Endothelial cell of umbilical vein (primary cell): ENCODE data around the gene SLC6A6. TPM values are rescaled to one million over a fixed set of nuclear protein-coding genes. Genes with fewer than 3 reads are reported as not detected.

Source experiments
- BruUV-seq: library from RNA; stranded (reverse); fragments of 400-500 nt; replicated peaks from 2 replicates; lab custom pipeline; 2021; lab: Mats Ljungman, UMichigan
- CTCF ChIA-PET: fragments of 300-600, 350-600 bp; sonication (Branson Sonifier 250); formaldehyde crosslinking; loops from one replicate; lab custom pipeline; 2021; ENCODE audit warnings: antibody characterized with exemption, inconsistent platforms; lab: Charles Lee
- POLR2A ChIA-PET: fragments of 300-600, 350-600 bp; sonication (Branson Sonifier 250); formaldehyde crosslinking; loops from one replicate; lab custom pipeline; 2021; ENCODE audit warnings: antibody characterized with exemption, inconsistent platforms; lab: Charles Lee
- DNase-seq: peaks from one replicate; pipeline ENCODE4 v3.0.0-alpha.2; 2011; ENCODE audit warnings: low read depth, low spot score
- FAIRE-seq: peaks from 2 replicates; lab custom pipeline; 2011; peaks lifted over from hg19 to GRCh38; lab: Jason Lieb, UNC
- H2AFZ ChIP-seq: 2 replicates; pipeline ENCODE4 v1.6.0; 2012; ENCODE audit warnings: low read depth, low read length, control low read depth, inconsistent platforms
- H3K27ac ChIP-seq: 2 replicates; pipeline ENCODE4 v1.5.1; 2011; ENCODE audit warnings: low read depth, mild to moderate bottlenecking, control low read depth, low read length, moderate library complexity; ENCODE audit not compliant: insufficient read depth
- H3K27me3 ChIP-seq, 2 experiments: 2 replicates each; pipeline versions ENCODE4 v1.6.0 to v1.6.1; 2011; ENCODE audit warnings: low read length in 2 of 2, mixed read lengths in 1 of 2; ENCODE audit not compliant: control insufficient read depth in 2 of 2, insufficient read depth in 2 of 2
- H3K36me3 ChIP-seq, 2 experiments: 2 replicates in 1 of 2; 3 replicates in 1 of 2; pipeline ENCODE4 v1.5.1; 2011; ENCODE audit warnings: low read length in 2 of 2, mild to moderate bottlenecking in 1 of 2, moderate library complexity in 1 of 2; ENCODE audit not compliant: control insufficient read depth in 2 of 2, insufficient read depth in 2 of 2; ENCODE audit errors: extremely low read depth in 1 of 2
- H3K4me1 ChIP-seq: 3 replicates; pipeline ENCODE4 v1.5.1; 2011; ENCODE audit warnings: mild to moderate bottlenecking, low read length; ENCODE audit not compliant: control insufficient read depth, insufficient read depth; ENCODE audit errors: extremely low read depth
- H3K4me2 ChIP-seq: 2 replicates; pipeline ENCODE4 v1.6.1; 2011; ENCODE audit warnings: low read length, control low read depth, mixed read lengths; ENCODE audit not compliant: insufficient read depth
- H3K4me3 ChIP-seq, 3 experiments: fragments of 200-600 bp in 1 of 3; sonication (generic), shearing (Covaris generic) in 1 of 3; replicated peaks in 1 of 3; 2 replicates each; pipeline ENCODE4 v1.5.1; 2011 to 2016; ENCODE audit warnings: control low read depth in 3 of 3, low read length in 3 of 3, mild to moderate bottlenecking in 2 of 3, inconsistent platforms in 1 of 3, low read depth in 1 of 3, moderate library complexity in 1 of 3; ENCODE audit not compliant: insufficient read depth in 1 of 3
- H3K79me2 ChIP-seq: 2 replicates; pipeline ENCODE4 v1.6.0; 2012; ENCODE audit warnings: low read length, inconsistent platforms; ENCODE audit not compliant: control insufficient read depth, insufficient read depth
- H3K9ac ChIP-seq: replicated peaks from 2 replicates; pipeline ENCODE3; 2011; ENCODE audit warnings: low read length, control low read depth; ENCODE audit not compliant: insufficient read depth; ENCODE audit errors: extremely low read depth
- H3K9me1 ChIP-seq: replicated peaks from 3 replicates; pipeline ENCODE4 v1.6.0; 2011; ENCODE audit warnings: mild to moderate bottlenecking, low read length; ENCODE audit not compliant: control insufficient read depth, insufficient read depth; ENCODE audit errors: extremely low read depth
- H3K9me3 ChIP-seq: replicated peaks from 2 replicates; pipeline ENCODE4 v1.5.1; 2012; ENCODE audit warnings: low read length, inconsistent platforms; ENCODE audit not compliant: control insufficient read depth, insufficient read depth
- H4K20me1 ChIP-seq: replicated peaks from 2 replicates; pipeline ENCODE3; 2011; ENCODE audit warnings: mild to moderate bottlenecking, low read length; ENCODE audit not compliant: control insufficient read depth, insufficient read depth; ENCODE audit errors: extremely low read depth
- CTCF ChIP-seq, 2 donors: IDR thresholded peaks; 1 replicate in 1 of 2; 2 replicates in 1 of 2; pipeline ENCODE4 v1.5.1; 2011; ENCODE audit warnings: low read length in 2 of 2, mild to moderate bottlenecking in 2 of 2, moderate library complexity in 2 of 2, control low read depth in 1 of 2, inconsistent platforms in 1 of 2, low read depth in 1 of 2; ENCODE audit not compliant: insufficient read depth in 1 of 2; ENCODE audit errors: extremely low read depth in 1 of 2
- EZH2 ChIP-seq: IDR thresholded peaks from 2 replicates; pipeline ENCODE4 v1.6.1; 2012; ENCODE audit warnings: borderline replicate concordance, low read depth, mild to moderate bottlenecking, moderate library complexity, low read length, inconsistent platforms; ENCODE audit not compliant: severe bottlenecking
- FOS ChIP-seq: IDR thresholded peaks from 2 replicates; pipeline ENCODE4 v1.6.1; 2011; ENCODE audit warnings: mild to moderate bottlenecking, low read length, moderate library complexity, borderline replicate concordance; ENCODE audit not compliant: insufficient read depth
- GATA2 ChIP-seq: IDR thresholded peaks from 2 replicates; pipeline ENCODE4 v1.7.0; 2011; ENCODE audit warnings: low read depth, mild to moderate bottlenecking, moderate library complexity, mixed read lengths, low read length; ENCODE audit not compliant: insufficient read length, insufficient read depth
- JUN ChIP-seq: IDR thresholded peaks from 2 replicates; pipeline ENCODE4 v1.6.1; 2011; ENCODE audit warnings: borderline replicate concordance, low read depth; ENCODE audit not compliant: insufficient read length, insufficient read depth
- MAX ChIP-seq: IDR thresholded peaks from 2 replicates; pipeline ENCODE4 v1.6.1; 2011; ENCODE audit not compliant: insufficient read depth, insufficient read length
- MYC ChIP-seq: IDR thresholded peaks from one replicate; pipeline ENCODE4 v1.6.1; 2011; ENCODE audit warnings: mild to moderate bottlenecking, low read depth, low read length
- POLR2A ChIP-seq: IDR thresholded peaks from 2 replicates; pipeline ENCODE4 v1.6.1; 2012; ENCODE audit warnings: low read depth, mild to moderate bottlenecking, control low read depth, low read length
- POLR2AphosphoS5 ChIP-seq: IDR thresholded peaks from 2 replicates; pipeline ENCODE4 v1.6.1; 2012; ENCODE audit warnings: low read depth, mild to moderate bottlenecking, control low read depth, low read length, moderate library complexity; ENCODE audit not compliant: insufficient read depth
- dilution Hi-C: fragments of 300-500 bp; cut with MboI; formaldehyde crosslinking; loops from one replicate; pipeline ENCODE4 v1.15.0; 2019; ENCODE audit warnings: low sequenced_read_pairs; ENCODE audit not compliant: extremely low pct_ligation_motif_present
- intact Hi-C: fragments of 100-400 bp; cut with micrococcal nuclease; formaldehyde crosslinking; loops from one replicate; pipeline ENCODE4 v1.10.0; 2022
- polyA plus RNA-seq, 4 experiments: library from polyadenylated mRNA; depleted of rRNA in 3 of 4; stranded (reverse) in 3 of 4; unstranded in 1 of 4; fragments of >200 nt; gene quantifications; 2 replicates each; pipeline versions ENCODE4 v1.2.1 to v1.2.3, GENCODE V29; 2011 to 2012; ENCODE audit warnings: missing spikeins in 1 of 4
- total RNA-seq: library from RNA; stranded (reverse); gene quantifications from 2 replicates; pipeline ENCODE4 v1.2.3, GENCODE V29; 2021

Gene SLC6A6
- total and polyA plus RNA-seq, 2 donors (not counting 3 experiments of a cell fraction or from before 2014, with no cell fraction given) = 25.7 to 38.0 TPM

GRCh38 chr3:14425581-14426304 lies 23.3 kb downstream of the SLC6A6 start:
- POLR2A ChIA-PET = no interaction called here

More at GRCh38 chr3:14425581-14426304, 23.3 kb downstream of the SLC6A6 start:
- no peaks in the 10 kb centered on the region for H3K27me3 ChIP-seq
- FAIRE-seq = peak; percentile 26
- no peaks in the 10 kb centered on the region for H4K20me1 ChIP-seq
- H3K4me3 ChIP-seq = no peak overlapping the region
- H2AFZ ChIP-seq = no peak overlapping the region
- peaks cover 7% of the 10 kb centered on the region for H3K79me2 ChIP-seq
- TF ChIP-seq JUN (no peak), GATA2 (no peak), EZH2 (no peak), FOS (no peak), MAX (no peak), POLR2A (no peak), CTCF (IDR thresholded peaks at IDR 0.05; ENCODE audit: extremely low read depth in 1 of 2, insufficient read depth in 1 of 2, low read depth in 1 of 2, low read length in 2 of 2) (no peak), POLR2AphosphoS5 (no peak), MYC (no peak)
- no peaks in the 10 kb centered on the region for H3K36me3 ChIP-seq
- no peaks in the 10 kb centered on the region for H3K9me1 ChIP-seq
- DNase-seq = no peak
- H3K4me2 ChIP-seq = no peak overlapping the region
- H3K4me1 ChIP-seq = peaks cover 8% of the 10 kb centered on the region
- intact Hi-C loops = no loop called here
- CTCF ChIA-PET = interaction anchor here (0.6 to 1.5 kb wide), 5 partner anchors 17 to 222 kb away, joined by 3 to 4 read pairs (median 3); partner anchors contain the start of gene SLC6A6
- BruUV-seq = no TSS peak
- no peaks in the 10 kb centered on the region for H3K9me3 ChIP-seq
- H3K27ac ChIP-seq = no peak overlapping the region
- dilution Hi-C loops = no loop called here
- H3K9ac ChIP-seq = no peak overlapping the region
